ENCODE results near the gene OCA2. TPM values are rescaled to one million over a fixed set of nuclear protein-coding genes. Genes with fewer than 3 reads are reported as not detected.

Gene OCA2
- total and polyA plus RNA-seq, 2 of the 8 experiments (the other 6 are each of a cell fraction or from before 2014, with no cell fraction given) = 0.20 TPM

GRCh38 chr15:27833178-27833577 is 265.9 kb downstream of the OCA2 start:
- Histone ChIP-seq H3K4me2 (ENCODE audit: insufficient read depth in 1 of 2, low read depth in 2 of 2, low read length in 2 of 2) (no peak overlapping the region), H4K8ac (ENCODE audit: extremely low read depth, insufficient read depth, low read length) (no peak overlapping the region), H3K56ac (replicated peaks; ENCODE audit: insufficient read length, low read depth, low read length) (no peak overlapping the region), H2BK5ac (ENCODE audit: low read depth, low read length) (no peak overlapping the region), H3K4ac (replicated peaks; ENCODE audit: insufficient read length, low read depth, low read length) (no peak overlapping the region), H3K9ac (replicated peaks in 1 of 4; ENCODE audit: extremely low read depth in 1 of 4, low read depth in 3 of 4, low read length in 3 of 4) (no peak overlapping the region), H3K9me3 (ENCODE audit: insufficient read depth in 2 of 2, low read depth in 1 of 2, low read length in 1 of 2) (no peaks in the 10 kb centered on the region), H2BK15ac (ENCODE audit: low read length) (no peak overlapping the region), H3K4me3 (ENCODE audit: extremely low read depth in 1 of 4, insufficient read depth in 2 of 4, low read depth in 3 of 4, low read length in 4 of 4) (no peak overlapping the region), H3K27me3 (replicated peaks in 1 of 4; ENCODE audit: control insufficient read depth in 3 of 4, extremely low read depth in 1 of 4, insufficient read depth in 3 of 4, low read length in 3 of 4) (no peaks in the 10 kb centered on the region; a peak in 1 of 7 replicates), H3K36me3 (ENCODE audit: control insufficient read depth in 2 of 4, insufficient read depth in 4 of 4, low read length in 3 of 4) (no peaks in the 10 kb centered on the region), H2AFZ (ENCODE audit: low read length) (no peak overlapping the region), H3K27ac (ENCODE audit: low read depth, low read length) (no peak overlapping the region), H2BK120ac (replicated peaks; ENCODE audit: low read depth, low read length) (no peak overlapping the region), H3K4me1 (replicated peaks in 1 of 4; ENCODE audit: control insufficient read depth in 3 of 4, insufficient read depth in 4 of 4, low read length in 3 of 4) (peaks cover 0 to 2% (median 0%) of the 10 kb centered on the region in 4 experiments; a peak in 2 of 7 replicates), H4K91ac (replicated peaks; ENCODE audit: insufficient read length, low read length) (no peak overlapping the region), H3K18ac (ENCODE audit: extremely low read depth, low read length) (no peak overlapping the region), H4K20me1 (replicated peaks in 1 of 2; ENCODE audit: control insufficient read depth in 1 of 2, insufficient read depth in 2 of 2, low read length in 2 of 2) (no peaks in the 10 kb centered on the region), H3K23ac (ENCODE audit: insufficient read length) (no peak overlapping the region), H2BK12ac (ENCODE audit: low read depth, low read length) (no peak overlapping the region), H3K79me2 (ENCODE audit: control insufficient read depth in 1 of 2, insufficient read depth in 2 of 2, low read length in 2 of 2) (no peaks in the 10 kb centered on the region), H3K14ac (ENCODE audit: insufficient read length) (no peak overlapping the region), H3K23me2 (ENCODE audit: low read depth, low read length) (no peaks in the 10 kb centered on the region), H3K79me1 (ENCODE audit: low read depth, low read length) (no peaks in the 10 kb centered on the region), H2AK5ac (ENCODE audit: low read depth, low read length) (no peak overlapping the region), H4K5ac (ENCODE audit: insufficient read length, low read depth, low read length) (no peak overlapping the region), H2BK20ac (ENCODE audit: low read length) (no peak overlapping the region)
- 97% methylated on average over 4 of the region's 4 CpGs; no CpG with 5 or more reads in 1 of the 2 experiments for WGBS, 2 experiments (ENCODE audit: extremely low coverage in 1 of 2, insufficient coverage in 1 of 2, insufficient read length in 1 of 2, insufficient replicate concordance in 2 of 2, low coverage in 1 of 2, low lambda C conversion rate in 2 of 2, missing lambda C conversion rate in 1 of 2)
- ChIA-PET POLR2A (ENCODE audit: partially characterized antibody) (interaction anchor here (0.8 kb wide), 1 partner anchor 12 kb away, joined by 3 read pairs; no protein-coding TSS in a partner anchor), CTCF (ENCODE audit: partially characterized antibody) (interaction anchor here (0.5 kb wide), 1 partner anchor 9 kb away, joined by 3 read pairs; no protein-coding TSS in a partner anchor)
- FAIRE-seq = no peak
- no peak for DNase-seq (ENCODE audit: low read depth in 1 of 2, low spot score in 2 of 2)
- TF ChIP-seq CBX8 (IDR thresholded peaks at IDR 0.05; ENCODE audit: borderline replicate concordance, low read depth, low read length) = no peak

Measured in H1 (cell line).